GM19463 (cell line): ENCODE measurements around the gene DZANK1.
A peak's percentile ranks its signal among the peaks of the same experiment; 100 is the strongest.
"Not testable (repeated sequence)": the region's sequence is repeated elsewhere in the genome, so short reads cannot be mapped to it uniquely, and the experiment has no call there.

Experiments
- ATAC-seq: cut with Tn5 transposase; IDR thresholded peaks from one replicate; pipeline ENCODE4 v1.9.1; 2021; ENCODE audit warnings: mild to moderate bottlenecking, moderate library complexity; ENCODE audit not compliant: unreplicated experiment

DZANK1 gene

GRCh38 chr20:18443886-18444285 lies 22.9 kb downstream of the DZANK1 start:
- ATAC-seq: no peak

GRCh38 chr20:18440403-18440802 lies 26.4 kb downstream of the DZANK1 start:
- no peak for ATAC-seq

GRCh38 chr20:18436847-18437246 lies 30.0 kb downstream of the DZANK1 start:
- no peak for ATAC-seq

- no peak for ATAC-seq
These were observed 35.6 kb downstream of the DZANK1 start for GRCh38 chr20:18431206-18431605.

- ATAC-seq: no peak
These were observed 36.5 kb downstream of the DZANK1 start for GRCh38 chr20:18430172-18430826.

GRCh38 chr20:18428490-18429173 lies 38.2 kb downstream of the DZANK1 start:
- ATAC-seq: no peak

GRCh38 chr20:18427214-18427613 lies 39.6 kb downstream of the DZANK1 start:
- no peak for ATAC-seq

- ATAC-seq: no peak
These were observed 45.2 kb downstream of the DZANK1 start for GRCh38 chr20:18421608-18422007.

GRCh38 chr20:18416486-18416885 lies 50.3 kb downstream of the DZANK1 start:
- no peak for ATAC-seq

GRCh38 chr20:18414140-18414539 lies 52.7 kb downstream of the DZANK1 start:
- no peak for ATAC-seq

GRCh38 chr20:18412221-18412901 lies 54.5 kb downstream of the DZANK1 start:
- ATAC-seq: peak; percentile 31

GRCh38 chr20:18405826-18406225 lies 61.0 kb downstream of the DZANK1 start:
- no peak for ATAC-seq

- ATAC-seq: no peak
These were observed 62.7 kb downstream of the DZANK1 start for GRCh38 chr20:18404172-18404571.

- no peak for ATAC-seq
These were observed 63.6 kb downstream of the DZANK1 start for GRCh38 chr20:18403269-18403668.

- ATAC-seq: no peak
These were observed 65.5 kb downstream of the DZANK1 start for GRCh38 chr20:18401305-18401704.

GRCh38 chr20:18400460-18400859 lies 66.4 kb downstream of the DZANK1 start:
- ATAC-seq: no peak

- ATAC-seq: not testable (repeated sequence)
These were observed 68.1 kb downstream of the DZANK1 start for GRCh38 chr20:18398713-18399112.

GRCh38 chr20:18397030-18397429 lies 69.8 kb downstream of the DZANK1 start:
- ATAC-seq: no peak

GRCh38 chr20:18395544-18395943 lies 71.3 kb downstream of the DZANK1 start:
- ATAC-seq: no peak

- no peak for ATAC-seq
These were observed 72.5 kb downstream of the DZANK1 start for GRCh38 chr20:18394363-18394762.

GRCh38 chr20:18391686-18392085 lies 75.1 kb downstream of the DZANK1 start:
- no peak for ATAC-seq

GRCh38 chr20:18390201-18390600 lies 76.6 kb downstream of the DZANK1 start:
- ATAC-seq: no peak
